LNCaP clone FGC (cell line): Measurements from ENCODE around the gene LMX1A.

Experiments used
- DNase-seq: peaks from one replicate; pipeline ENCODE4 v3.0.0-alpha.2; 2011; ENCODE audit warnings: low read depth
- H3K4me3 ChIP-seq: 2 replicates; pipeline ENCODE4 v1.5.1; 2011; ENCODE audit warnings: mild to moderate bottlenecking, low read depth, low read length, control low read depth
- CTCF ChIP-seq: IDR thresholded peaks from 2 replicates; pipeline ENCODE4 v1.5.1; 2012; ENCODE audit warnings: mild to moderate bottlenecking; ENCODE audit not compliant: control insufficient read depth, insufficient read depth; ENCODE audit errors: extremely low read depth

LMX1A gene

GRCh38 chr1:165281207-165281901, 75.2 kb downstream of the LMX1A start:
- TF ChIP-seq CTCF = no peak
- peak; percentile 72 for DNase-seq

GRCh38 chr1:165279882-165280281, 76.6 kb downstream of the LMX1A start:
- H3K4me3 ChIP-seq = no peak overlapping the region
- DNase-seq = no peak
- TF ChIP-seq CTCF = no peak

More at GRCh38 chr1:165281207-165281901, 75.2 kb downstream of the LMX1A start:
- no peak overlapping the region for H3K4me3 ChIP-seq

- DNase-seq = no peak
- H3K4me3 ChIP-seq = no peak overlapping the region
- TF ChIP-seq CTCF = no peak
These were observed 80.2 kb downstream of the LMX1A start for GRCh38 chr1:165276314-165276713.

GRCh38 chr1:165265196-165265838, 91.2 kb downstream of the LMX1A start:
- no peak for TF ChIP-seq CTCF
- DNase-seq = no peak
- H3K4me3 ChIP-seq = no peak overlapping the region

- H3K4me3 ChIP-seq = no peak overlapping the region
- DNase-seq = no peak
- no peak for TF ChIP-seq CTCF
These were observed 96.6 kb downstream of the LMX1A start for GRCh38 chr1:165259706-165260428.

- no peak for TF ChIP-seq CTCF
- no peak overlapping the region for H3K4me3 ChIP-seq
- peak; percentile 81 for DNase-seq
These were observed 97.3 kb downstream of the LMX1A start for GRCh38 chr1:165259236-165259635.
